GM21786 (cell line): ENCODE measurements around the gene NUDCD3.
"Not testable (repeated sequence)": the region's sequence is repeated elsewhere in the genome, so short reads cannot be mapped to it uniquely, and the experiment has no call there.

Experiments used
- ATAC-seq: cut with Tn5 transposase; IDR thresholded peaks from one replicate; pipeline ENCODE4 v1.9.1; 2021; ENCODE audit not compliant: unreplicated experiment

The NUDCD3 gene

GRCh38 chr7:44518761-44519160, 28.3 kb upstream of the NUDCD3 start:
- no peak for ATAC-seq

GRCh38 chr7:44517175-44517574, 26.7 kb upstream of the NUDCD3 start:
- ATAC-seq: no peak

GRCh38 chr7:44515590-44516268, 25.3 kb upstream of the NUDCD3 start:
- no peak for ATAC-seq

DNA sequence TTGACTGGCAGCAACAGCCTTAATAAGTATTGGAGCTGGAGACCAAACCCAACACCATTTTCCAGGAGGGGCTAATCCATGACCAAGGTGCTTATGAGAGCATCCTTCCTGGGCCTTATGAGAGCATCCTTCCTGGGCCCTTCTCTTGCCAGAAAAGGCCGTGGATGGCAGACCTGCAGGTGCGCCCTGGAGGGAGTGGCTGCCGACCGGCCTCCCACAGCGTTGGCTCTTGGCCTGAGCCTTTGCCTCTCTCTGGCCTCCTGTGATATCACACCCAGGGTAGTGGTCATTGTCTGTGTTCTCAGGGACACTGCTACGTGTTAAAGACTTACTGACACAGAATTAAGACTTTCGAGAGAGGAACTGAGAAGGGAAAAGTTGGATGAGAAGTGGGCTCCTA, 22.3 kb upstream of the NUDCD3 start:
- ATAC-seq: no peak

DNA sequence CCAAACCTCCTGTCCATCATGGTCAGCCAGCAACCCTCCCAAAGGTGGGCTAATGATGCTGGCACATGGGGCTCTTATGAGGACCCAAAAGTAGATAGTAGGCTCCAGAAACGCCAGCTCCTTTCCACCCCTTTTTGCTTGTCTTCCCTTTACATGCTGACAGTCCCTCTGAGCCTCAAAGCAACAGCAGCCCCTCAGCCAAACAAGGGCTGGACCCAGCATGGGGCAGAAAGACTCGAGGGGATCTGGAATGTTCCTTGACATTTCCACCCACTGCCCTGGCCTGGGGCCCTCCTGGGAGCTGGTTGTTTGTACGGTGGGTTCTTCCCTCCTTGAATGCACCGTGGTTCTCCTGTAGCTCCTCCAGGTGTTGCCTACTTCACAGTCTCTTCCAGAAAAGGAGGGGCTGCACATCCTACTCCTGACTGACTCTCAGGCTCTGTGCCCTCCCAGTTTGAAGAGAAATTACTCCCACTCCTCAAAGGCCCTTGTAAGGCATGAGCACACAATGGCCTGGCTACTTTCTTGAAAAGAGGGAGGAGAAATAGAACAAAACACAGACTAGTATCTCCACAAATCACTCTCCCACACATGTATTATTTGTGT, 21.5 kb upstream of the NUDCD3 start:
- ATAC-seq: no peak

GRCh38 chr7:44511236-44511635, 20.8 kb upstream of the NUDCD3 start:
- no peak for ATAC-seq

- no peak for ATAC-seq
Measured at GRCh38 chr7:44508328-44509030, 18.0 kb upstream of the NUDCD3 start.

- ATAC-seq: not testable (repeated sequence)
Measured at GRCh38 chr7:44506592-44507288, 16.3 kb upstream of the NUDCD3 start.

GRCh38 chr7:44505595-44505994, 15.1 kb upstream of the NUDCD3 start:
- ATAC-seq: no peak

DNA sequence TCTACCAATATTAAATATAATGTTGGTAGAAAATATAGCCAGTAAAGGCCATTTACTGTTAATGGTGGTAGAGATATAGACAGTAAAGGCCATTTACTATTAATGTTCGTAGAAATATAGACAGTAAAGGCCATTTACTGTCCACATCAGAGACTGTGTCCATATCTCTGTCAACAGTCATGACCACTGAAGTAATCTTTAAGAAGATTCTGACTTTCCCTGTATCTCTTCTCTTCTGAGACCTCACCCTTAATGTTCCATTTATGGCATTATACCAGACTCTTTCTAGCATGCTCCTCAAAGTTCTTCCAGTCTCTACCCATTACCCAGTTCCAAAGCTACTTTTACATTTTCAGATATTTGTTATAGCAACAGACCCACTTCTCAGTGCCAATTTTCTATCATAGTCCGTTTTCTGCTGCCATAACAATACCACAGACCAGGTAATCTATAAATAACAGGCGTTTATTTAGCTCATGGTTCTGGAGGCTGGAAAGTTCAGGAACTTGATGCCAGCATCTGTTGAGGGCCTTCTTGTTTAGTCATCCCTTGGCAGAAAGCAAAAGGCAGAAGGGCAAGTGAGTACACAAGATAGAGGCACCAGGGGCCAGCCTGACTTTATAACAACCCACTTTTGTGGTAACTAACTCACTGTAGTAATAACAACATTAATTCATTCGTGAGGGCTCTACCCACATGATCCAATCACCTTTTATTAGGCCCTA, 7.9 kb upstream of the NUDCD3 start:
- no peak for ATAC-seq

DNA sequence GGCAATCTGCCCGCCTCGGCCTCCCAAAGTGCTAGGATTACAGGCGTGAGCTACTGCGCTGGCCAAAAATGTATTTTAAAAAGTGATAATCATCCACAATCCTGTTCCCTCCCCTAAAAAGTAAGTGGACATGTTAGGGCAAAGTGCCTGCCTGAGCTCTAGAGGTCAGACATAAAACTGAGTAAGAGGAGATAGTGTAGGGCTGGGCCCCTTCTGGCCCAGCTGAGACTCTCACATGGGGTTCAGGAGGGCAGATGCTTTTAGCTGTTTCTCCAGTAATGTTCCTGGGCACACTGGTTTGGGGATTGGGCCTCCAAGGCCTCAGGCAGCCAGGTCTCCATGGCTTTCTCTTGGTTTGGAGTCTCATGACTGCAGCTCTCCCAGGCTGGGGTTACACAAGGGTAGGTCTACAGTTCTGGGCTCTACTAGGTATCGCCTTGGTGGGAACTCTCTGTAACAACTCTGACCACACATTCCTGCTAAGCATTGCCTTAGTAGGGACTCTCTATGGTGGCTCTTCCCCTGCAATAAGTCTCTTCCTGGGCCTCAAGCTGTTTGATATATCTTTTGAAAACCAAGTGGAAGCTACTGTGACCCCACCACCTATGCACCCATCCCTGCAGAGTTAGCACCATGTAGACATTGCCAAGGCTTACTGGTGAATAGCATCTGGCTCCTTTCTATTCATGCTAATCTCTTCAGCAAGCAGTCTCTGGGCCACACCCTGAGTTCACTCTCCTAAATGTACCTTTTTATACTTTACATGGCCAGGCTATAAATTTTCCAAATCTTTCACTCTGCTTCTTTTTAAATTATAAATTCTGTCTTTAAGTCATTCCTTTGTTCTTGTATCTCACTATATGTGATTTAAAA, 6.9 kb upstream of the NUDCD3 start:
- ATAC-seq: no peak

DNA sequence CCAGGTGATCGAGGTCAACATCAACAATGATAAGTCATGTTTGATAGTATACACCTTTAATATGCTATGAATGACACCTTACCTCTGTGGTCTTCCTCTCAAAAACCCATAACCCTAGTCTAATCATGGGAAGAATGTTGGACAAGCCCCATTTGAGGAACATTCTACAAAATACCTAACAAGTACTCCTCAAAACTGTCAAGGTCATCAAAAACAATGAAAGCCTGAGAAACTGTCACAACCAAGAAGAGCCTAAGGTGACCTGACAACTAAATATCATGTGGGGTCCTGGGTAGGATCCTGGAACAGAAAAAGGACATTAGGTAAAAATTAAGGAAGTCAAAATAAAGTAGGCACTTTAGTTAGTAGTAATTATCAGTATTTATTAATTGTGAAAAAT, 5.9 kb upstream of the NUDCD3 start:
- ATAC-seq: no peak

DNA sequence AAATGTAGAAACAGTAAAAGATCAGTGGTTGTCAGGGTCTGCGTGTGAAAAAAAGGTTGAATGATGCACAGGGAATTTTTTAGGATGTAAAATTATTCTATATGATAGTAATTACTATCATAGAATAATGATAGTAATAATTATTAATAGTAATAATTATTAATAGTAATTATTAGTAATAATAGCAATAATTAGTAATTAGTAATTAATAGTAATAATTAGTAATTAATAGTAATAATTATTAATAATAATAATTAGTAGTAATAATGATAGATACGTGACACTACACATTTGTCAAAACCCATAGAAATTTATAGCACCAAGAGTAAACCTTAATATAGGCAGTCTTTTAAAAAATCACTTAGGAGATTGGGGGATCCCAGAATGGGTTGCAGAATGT, 4.5 kb upstream of the NUDCD3 start:
- no peak for ATAC-seq

DNA sequence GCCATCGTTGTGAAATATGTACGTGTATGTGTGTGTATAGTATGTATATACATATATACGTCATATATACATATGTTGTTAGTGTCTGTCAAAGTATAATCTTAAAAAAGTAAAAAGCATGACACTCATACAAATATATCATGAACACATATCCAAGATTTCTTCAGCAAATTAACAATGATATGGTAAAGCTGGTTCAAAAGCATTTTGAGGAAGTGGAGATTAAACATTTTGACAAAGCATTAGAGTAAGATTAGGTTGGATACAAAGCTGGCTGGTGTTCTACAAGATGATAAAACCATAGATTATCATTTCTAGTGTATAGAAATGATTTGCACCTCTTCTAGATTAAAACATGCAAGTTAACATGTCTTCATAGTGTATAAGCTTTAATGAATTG, 771 bp upstream of the NUDCD3 start:
- ATAC-seq: no peak

DNA sequence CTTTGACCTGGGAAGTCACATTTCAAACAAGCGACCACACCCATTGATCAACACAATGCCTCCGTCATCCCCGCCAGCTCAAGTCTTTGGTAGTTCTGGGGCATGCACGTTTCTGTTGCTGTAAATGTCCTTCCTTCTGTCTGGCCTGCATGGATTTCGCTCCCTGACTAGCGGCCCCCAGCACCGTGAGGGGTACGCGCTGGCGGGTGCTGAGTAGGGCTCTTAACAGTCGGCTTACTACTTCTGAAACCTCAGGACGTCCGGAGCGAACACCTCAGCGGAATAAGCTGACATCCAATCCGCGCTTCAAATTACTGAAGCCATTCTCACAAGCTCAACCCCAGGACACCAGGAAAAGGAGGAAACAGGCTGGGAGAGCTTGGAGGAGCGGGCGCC, 505 bp downstream of the NUDCD3 start:
- ATAC-seq: no peak

DNA sequence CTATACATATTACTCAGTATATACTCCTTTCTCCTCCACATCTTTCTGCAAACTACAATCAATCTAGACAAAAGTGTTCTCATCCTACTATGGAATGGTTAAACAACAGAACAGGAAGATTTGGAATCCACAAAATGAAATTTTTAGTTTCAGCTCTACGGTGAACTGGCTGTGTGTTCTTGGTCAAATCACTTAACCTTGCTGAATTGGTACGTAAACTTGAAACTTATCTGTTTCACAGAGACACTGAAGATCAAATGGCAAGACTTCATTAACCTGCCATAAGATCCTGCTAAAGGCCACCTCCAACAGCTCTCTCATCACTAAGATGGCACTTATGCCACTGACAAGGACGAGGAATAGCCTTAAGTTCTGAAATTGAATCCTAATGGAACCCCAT, 1.5 kb downstream of the NUDCD3 start:
- no peak for ATAC-seq

DNA sequence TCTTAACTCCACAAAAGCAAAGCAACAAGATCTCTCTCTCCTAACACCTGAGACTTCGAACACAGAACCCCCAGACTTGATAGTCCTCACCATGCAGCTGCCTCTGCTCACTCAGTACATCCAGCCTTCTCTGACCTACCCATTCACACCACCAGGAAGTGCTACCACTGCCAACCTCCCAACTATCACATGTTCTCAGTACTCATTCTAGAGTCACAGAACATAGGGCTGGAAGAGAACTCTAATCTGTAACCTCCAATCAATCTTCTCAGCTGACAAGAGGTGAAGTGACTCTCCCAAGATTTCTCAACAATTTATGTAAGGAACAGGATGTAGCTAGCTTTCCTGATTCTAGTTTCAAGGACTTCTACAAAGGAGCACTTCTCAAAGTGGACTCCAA, 3.8 kb downstream of the NUDCD3 start:
- ATAC-seq: no peak

DNA sequence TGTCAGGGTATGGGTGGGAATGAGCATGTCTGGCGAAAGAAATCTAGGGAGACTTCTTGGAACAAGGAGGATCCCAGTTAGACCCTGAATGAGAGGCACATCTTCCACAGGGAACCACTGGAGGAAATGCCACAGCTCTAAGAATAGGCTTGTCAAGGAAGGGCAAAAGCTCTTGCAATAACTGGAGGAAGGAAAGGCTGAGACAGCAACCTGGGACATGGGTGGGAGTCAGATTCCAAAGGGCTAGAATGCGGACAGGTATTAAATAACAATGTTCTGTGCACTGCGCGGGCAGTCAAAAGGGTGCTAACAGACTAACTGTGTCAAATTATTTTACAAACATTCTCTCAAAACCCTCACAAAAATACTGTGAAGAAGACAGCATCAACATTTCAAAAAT, 4.5 kb downstream of the NUDCD3 start:
- ATAC-seq: no peak

DNA sequence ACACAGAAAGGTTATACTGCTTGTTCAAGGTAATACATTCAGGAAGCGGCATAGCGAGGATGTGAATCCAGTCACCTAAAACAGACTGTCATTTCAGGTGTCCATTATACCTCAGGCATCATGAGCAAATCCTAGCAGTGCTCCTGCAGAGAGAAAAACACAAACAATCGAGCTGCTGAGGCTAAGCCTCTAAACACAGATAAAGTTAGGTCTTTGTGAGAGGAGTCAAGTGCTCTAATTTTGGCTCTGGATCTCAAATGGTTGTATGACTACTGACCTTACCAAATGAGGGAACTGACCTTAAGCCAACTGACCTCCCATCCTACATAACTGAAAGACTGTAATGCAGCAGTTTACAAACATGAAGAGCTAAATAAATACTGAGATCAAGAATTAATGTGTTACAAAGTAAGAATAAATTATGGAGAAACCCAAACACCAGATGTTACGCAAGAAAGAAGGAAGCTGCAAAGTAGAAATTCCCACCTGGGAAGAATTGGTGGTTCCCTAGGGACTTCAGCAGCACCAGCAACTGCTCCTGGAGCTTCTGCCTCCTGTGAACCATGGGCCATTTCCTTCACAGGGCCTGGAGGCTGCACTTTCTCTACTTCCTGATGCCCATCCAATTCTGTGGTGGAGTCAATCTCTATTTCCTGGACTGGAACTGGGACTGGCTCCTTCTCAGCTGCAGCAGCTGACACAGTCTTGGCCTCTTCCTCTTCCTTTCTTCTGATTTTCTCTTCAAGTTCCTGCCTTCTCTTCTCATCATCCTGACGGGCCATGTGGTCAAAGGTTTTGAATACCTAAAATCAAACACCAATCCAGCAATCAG, 5.8 kb downstream of the NUDCD3 start:
- ATAC-seq: no peak
